Activated naive CD8-positive, alpha-beta T cell treated with anti-CD3 and anti-CD28 coated beads, Interleukin-2, amount 10 ng/mL, durations not matched to agents 7 days and 5 days (primary cell): ENCODE results near the gene PXMP2. TPM values are rescaled to one million over a fixed set of nuclear protein-coding genes. Genes with fewer than 3 reads are reported as not detected.
A peak's percentile ranks its signal among the peaks of the same experiment; 100 is the strongest.

ENCODE experiments used
- ATAC-seq: fragments of 150-1000 bp; cut with Tn5 transposase; one replicate; pipeline ENCODE4 v1.10.0; 2021; ENCODE audit warnings: low read depth, moderate library complexity
- POLR2A ChIA-PET: fragments of 350-600 bp; sonication (Branson Sonifier 250); formaldehyde crosslinking; loops from one replicate; lab custom pipeline; 2021; ENCODE audit warnings: antibody characterized with exemption; lab: Charles Lee
- DNase-seq: peaks from one replicate; pipeline ENCODE4 v3.0.0; 2021
- H3K27ac Mint-ChIP-seq: one replicate; pipeline ENCODE4 v1.8.0; 2022; ENCODE audit warnings: mild to moderate bottlenecking, mixed read lengths
- H3K27me3 Mint-ChIP-seq: one replicate; pipeline ENCODE4 v1.8.0; 2022; ENCODE audit warnings: mild to moderate bottlenecking, moderate library complexity, mixed read lengths
- H3K36me3 Mint-ChIP-seq: one replicate; pipeline ENCODE4 v1.8.0; 2021; ENCODE audit warnings: mild to moderate bottlenecking, mixed read lengths
- H3K4me1 Mint-ChIP-seq: one replicate; pipeline ENCODE4 v1.8.0; 2021; ENCODE audit warnings: mixed read lengths
- H3K4me3 Mint-ChIP-seq: one replicate; pipeline ENCODE4 v1.8.0; 2022; ENCODE audit warnings: mild to moderate bottlenecking, moderate library complexity, mixed read lengths
- H3K9me3 Mint-ChIP-seq: one replicate; pipeline ENCODE4 v1.8.0; 2021; ENCODE audit warnings: mixed read lengths
- total RNA-seq, 2 experiments: library from RNA; stranded (reverse); gene quantifications; one replicate each; pipeline ENCODE4 v1.2.3, GENCODE V29; 2021

PXMP2 gene
- total RNA-seq, 2 experiments from 2014 or later, result 26.6 to 29.2 TPM

GRCh38 chr12:132711080-132711843, 23.9 kb downstream of the PXMP2 start:
- no peaks in the 10 kb centered on the region for H3K9me3 Mint-ChIP-seq
- H3K4me3 Mint-ChIP-seq, result peak overlapping the region; percentile 85
- ATAC-seq (peak; percentile 13), DNase-seq (peak; percentile 61)
- peak overlapping the region; percentile 56 for H3K27ac Mint-ChIP-seq
- H3K27me3 Mint-ChIP-seq, result no peaks in the 10 kb centered on the region
- H3K36me3 Mint-ChIP-seq, result peaks cover 12% of the 10 kb centered on the region
- H3K4me1 Mint-ChIP-seq, result peaks cover 17% of the 10 kb centered on the region
- POLR2A ChIA-PET, result interaction anchor here (0.6 to 1.6 kb wide), 6 partner anchors 25 to 196 kb away, joined by 3 to 5 read pairs (median 3); partner anchors contain the start of gene POLE

DNA sequence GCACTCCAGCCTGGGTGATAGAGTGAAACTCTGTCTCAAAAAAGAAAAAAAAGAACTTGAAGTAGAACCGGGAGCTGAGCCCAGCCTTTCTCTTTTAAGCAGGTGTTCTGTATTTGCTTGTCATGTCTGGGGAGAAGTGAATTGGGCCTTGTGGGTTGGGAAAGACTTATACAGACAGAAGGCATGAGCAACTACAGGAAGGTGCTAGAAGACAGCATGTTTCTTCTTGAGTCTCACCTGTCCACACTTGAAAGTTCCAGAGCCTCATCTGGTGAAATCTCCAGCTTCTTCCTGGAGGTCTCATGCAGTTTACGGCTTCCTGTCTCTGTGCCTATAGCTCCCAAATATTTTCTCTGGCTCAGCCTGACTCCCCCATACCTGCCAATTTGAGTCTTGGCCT, 25.7 kb downstream of the PXMP2 start:
- peak overlapping the region; percentile 45 for H3K27ac Mint-ChIP-seq
- no peaks in the 10 kb centered on the region for H3K9me3 Mint-ChIP-seq
- ATAC-seq (no peak), DNase-seq (no peak)
- H3K27me3 Mint-ChIP-seq, result no peaks in the 10 kb centered on the region
- H3K4me3 Mint-ChIP-seq, result no peak overlapping the region
- POLR2A ChIA-PET, result no interaction called here
- H3K4me1 Mint-ChIP-seq, result peaks cover 17% of the 10 kb centered on the region
- H3K36me3 Mint-ChIP-seq, result peaks cover 8% of the 10 kb centered on the region

DNA sequence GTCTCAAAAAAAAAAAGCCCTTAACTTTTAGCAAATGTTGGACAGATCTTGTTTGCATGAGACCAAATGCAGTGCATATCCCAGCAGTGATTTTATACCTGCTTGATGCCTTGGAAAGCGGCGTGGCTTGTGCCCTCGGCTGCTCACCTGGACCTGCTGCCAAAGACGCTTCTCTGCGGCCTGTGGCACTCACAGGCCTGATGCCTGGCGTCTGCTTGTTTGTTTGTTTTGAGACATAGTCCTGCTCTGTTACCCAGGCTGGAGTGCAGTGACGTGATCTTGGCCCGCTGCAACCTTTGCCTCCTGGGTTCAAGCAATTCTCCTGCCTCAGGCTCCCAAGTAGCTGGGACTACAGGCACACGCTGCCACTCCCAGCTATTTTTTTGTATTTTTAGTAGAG, 28.5 kb downstream of the PXMP2 start:
- POLR2A ChIA-PET, result no interaction called here
- Mint-ChIP-seq H3K27me3 (no peaks in the 10 kb centered on the region), H3K27ac (no peak overlapping the region), H3K36me3 (peaks cover 5% of the 10 kb centered on the region), H3K4me1 (peaks cover 14% of the 10 kb centered on the region), H3K9me3 (no peaks in the 10 kb centered on the region), H3K4me3 (no peak overlapping the region)
- DNase-seq, result no peak
- no peak for ATAC-seq

DNA sequence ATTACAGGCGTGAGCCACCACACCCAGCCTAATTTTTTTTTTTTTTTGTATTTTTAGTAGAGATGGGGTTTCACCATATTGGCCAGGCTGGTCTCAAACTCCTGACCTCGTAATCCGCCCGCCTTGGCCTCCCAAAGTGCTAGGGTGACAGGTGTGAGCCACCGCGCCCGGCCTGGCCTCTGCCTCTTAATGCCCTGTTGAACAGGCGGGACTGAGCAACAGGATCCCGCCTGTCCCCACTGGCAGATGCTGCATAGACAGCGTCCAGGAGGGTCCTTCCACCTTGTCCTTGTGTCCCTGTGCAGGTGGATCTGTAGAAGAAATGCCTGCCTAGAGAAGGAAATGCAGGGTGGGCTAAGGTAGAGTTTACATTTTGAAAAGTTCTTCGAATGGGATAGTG, 29.0 kb downstream of the PXMP2 start:
- Mint-ChIP-seq H3K4me3 (no peak overlapping the region), H3K27ac (no peak overlapping the region), H3K9me3 (no peaks in the 10 kb centered on the region), H3K27me3 (no peaks in the 10 kb centered on the region), H3K4me1 (peaks cover 14% of the 10 kb centered on the region), H3K36me3 (peaks cover 8% of the 10 kb centered on the region)
- POLR2A ChIA-PET, result no interaction called here
- ATAC-seq (no peak), DNase-seq (no peak)

DNA sequence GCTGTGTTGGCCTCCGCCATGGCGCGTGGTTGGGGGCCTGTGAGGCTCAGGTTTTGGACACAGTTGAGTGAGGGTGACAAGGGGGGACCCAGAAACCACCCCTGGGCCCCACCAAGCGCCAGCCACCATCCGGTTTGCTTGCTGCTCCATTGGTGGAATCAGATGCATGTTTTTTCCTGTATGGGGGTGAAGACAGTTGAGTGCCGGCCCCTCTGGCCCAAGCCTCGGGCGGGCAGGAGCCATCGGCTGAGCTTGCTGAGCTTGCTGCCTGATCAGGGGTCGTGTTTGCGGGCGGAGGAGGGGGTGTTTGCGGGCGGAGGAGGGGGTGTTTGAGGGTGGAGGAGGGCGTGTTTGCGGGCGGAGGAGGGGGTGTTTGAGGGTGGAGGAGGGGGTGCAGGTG, 29.6 kb downstream of the PXMP2 start:
- Mint-ChIP-seq H3K27ac (no peak overlapping the region), H3K36me3 (peaks cover 8% of the 10 kb centered on the region), H3K9me3 (no peaks in the 10 kb centered on the region), H3K27me3 (no peaks in the 10 kb centered on the region), H3K4me3 (no peak overlapping the region), H3K4me1 (peaks cover 13% of the 10 kb centered on the region)
- DNase-seq (no peak), ATAC-seq (no peak)
- POLR2A ChIA-PET, result no interaction called here

DNA sequence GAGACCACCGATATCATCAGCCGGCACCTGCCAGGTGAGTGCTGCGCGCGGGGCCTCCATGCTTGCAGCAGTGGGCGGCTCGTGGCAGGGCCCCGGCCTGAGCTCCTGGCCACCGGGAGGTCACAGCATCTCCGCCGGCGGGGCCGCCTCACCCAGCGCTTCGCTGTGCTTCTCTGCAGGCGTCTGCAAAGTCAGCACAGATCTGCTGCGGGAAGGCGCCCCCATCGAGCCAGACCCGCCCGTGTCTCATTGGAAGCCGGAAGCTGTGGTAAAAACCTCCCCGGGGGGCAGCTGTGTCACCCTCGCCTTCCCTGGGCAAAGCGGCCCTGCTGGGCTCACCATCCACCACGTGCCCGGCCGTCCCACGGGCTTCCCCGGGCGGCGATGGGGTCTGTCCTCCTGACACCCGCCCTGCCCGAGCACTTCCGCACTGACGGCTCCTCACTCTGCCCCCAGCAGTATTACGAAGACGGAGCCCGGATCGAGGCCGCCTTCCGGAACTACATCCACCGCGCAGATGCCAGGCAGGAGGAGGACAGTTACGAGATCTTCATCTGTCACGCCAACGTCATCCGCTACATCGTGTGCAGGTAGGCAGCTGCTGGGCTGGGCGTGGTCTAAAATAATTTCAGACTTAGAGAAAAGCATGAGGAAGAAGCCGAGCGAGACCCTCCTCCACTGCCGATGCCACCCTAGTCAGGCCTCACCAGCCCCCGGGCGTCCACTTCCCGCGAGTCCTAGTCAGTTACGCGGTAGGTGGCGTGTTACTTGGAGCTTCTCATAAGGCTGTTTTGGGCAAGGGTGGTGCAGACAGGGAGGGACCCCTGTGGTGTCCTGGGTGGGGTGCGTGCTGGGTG, 30.4 kb downstream of the PXMP2 start:
- no peak overlapping the region for H3K4me3 Mint-ChIP-seq
- ATAC-seq (no peak), DNase-seq (no peak)
- no peaks in the 10 kb centered on the region for H3K27me3 Mint-ChIP-seq
- H3K36me3 Mint-ChIP-seq, result peaks cover 8% of the 10 kb centered on the region
- H3K4me1 Mint-ChIP-seq, result peaks cover 9% of the 10 kb centered on the region
- H3K9me3 Mint-ChIP-seq, result no peaks in the 10 kb centered on the region
- POLR2A ChIA-PET, result interaction anchor here (0.6 kb wide), 1 partner anchor 74 kb away, joined by 4 read pairs; no protein-coding TSS in a partner anchor
- H3K27ac Mint-ChIP-seq, result no peak overlapping the region

GRCh38 chr12:132718644-132719043, 31.3 kb downstream of the PXMP2 start:
- no peak overlapping the region for H3K4me3 Mint-ChIP-seq

DNA sequence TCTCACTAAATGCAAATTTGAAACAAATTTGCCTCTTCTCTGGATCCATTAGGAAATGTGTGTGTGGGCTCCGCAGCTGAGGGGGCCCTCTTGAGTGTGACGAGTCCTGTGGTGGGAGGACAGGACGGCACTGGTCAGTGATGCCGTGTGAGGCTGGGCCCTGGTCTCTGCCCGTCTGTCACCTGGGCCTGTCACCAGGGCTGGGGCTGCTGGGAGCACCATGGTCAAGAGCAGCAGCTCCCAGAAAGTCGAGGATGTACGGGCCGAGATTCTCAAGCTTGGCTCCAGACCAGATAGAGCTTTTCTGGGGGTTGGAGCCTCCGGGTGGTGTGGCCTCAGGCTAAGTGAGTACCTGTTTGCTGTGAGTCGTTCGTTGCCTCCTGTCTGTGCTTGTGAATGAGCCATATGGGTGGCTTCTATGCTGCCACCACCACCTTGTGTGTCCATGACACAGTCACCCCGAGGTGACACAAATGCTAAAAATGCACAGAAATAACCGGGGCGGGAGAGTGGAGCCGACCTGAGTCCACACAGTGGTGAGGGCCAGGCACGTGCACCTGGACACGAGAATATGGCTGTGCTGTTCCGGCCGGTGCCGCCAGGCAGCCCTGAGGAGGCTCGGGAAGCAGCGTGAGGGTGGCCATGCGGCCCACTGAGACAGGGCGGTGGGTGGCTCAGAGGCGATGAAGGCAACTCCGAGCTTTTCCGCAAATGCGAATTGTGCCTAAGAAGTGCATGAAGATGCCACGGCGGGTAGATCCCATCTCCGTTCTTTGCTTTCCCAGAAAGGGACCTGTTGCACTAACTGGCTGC, 32.0 kb downstream of the PXMP2 start:
- POLR2A ChIA-PET, result interaction anchor here (0.6 kb wide), 1 partner anchor 9 kb away, joined by 3 read pairs; the partner anchor contains the start of gene PGAM5
- Mint-ChIP-seq H3K9me3 (no peaks in the 10 kb centered on the region), H3K4me1 (peaks cover 3% of the 10 kb centered on the region), H3K36me3 (peaks cover 10% of the 10 kb centered on the region), H3K27me3 (no peaks in the 10 kb centered on the region), H3K27ac (no peak overlapping the region), H3K4me3 (no peak overlapping the region)
- ATAC-seq (no peak), DNase-seq (no peak)

More at GRCh38 chr12:132718644-132719043, 31.3 kb downstream of the PXMP2 start:
- Mint-ChIP-seq H3K4me1 (peaks cover 3% of the 10 kb centered on the region), H3K36me3 (peaks cover 9% of the 10 kb centered on the region), H3K27me3 (no peaks in the 10 kb centered on the region), H3K27ac (no peak overlapping the region), H3K9me3 (no peaks in the 10 kb centered on the region)
- POLR2A ChIA-PET, result interaction anchor here (0.6 kb wide), 1 partner anchor 8 kb away, joined by 3 read pairs; the partner anchor contains the start of gene PGAM5
- DNase-seq (no peak), ATAC-seq (no peak)

DNA sequence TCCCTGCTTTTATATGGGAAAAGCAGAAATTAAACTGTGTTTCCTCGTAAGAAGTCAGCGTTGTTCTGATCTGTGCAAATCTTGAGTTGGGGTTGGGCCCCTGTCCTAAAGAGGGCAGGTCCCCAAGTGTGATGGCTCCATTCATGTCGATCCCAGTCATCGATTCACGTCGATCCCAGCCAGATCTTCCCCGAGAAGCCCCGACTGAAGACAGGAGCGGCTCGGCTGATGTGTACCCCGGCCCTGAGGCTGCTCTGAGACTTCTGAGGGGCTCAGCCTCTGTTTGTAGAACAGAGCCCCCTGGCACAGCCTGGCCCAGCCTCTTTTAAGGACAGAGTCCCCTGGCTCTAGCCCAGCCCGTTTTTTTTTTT, 32.6 kb downstream of the PXMP2 start:
- Mint-ChIP-seq H3K36me3 (peaks cover 10% of the 10 kb centered on the region), H3K4me1 (no peaks in the 10 kb centered on the region), H3K27ac (no peak overlapping the region), H3K27me3 (no peaks in the 10 kb centered on the region), H3K4me3 (no peak overlapping the region), H3K9me3 (no peaks in the 10 kb centered on the region)
- POLR2A ChIA-PET, result no interaction called here
- DNase-seq (no peak), ATAC-seq (no peak)

DNA sequence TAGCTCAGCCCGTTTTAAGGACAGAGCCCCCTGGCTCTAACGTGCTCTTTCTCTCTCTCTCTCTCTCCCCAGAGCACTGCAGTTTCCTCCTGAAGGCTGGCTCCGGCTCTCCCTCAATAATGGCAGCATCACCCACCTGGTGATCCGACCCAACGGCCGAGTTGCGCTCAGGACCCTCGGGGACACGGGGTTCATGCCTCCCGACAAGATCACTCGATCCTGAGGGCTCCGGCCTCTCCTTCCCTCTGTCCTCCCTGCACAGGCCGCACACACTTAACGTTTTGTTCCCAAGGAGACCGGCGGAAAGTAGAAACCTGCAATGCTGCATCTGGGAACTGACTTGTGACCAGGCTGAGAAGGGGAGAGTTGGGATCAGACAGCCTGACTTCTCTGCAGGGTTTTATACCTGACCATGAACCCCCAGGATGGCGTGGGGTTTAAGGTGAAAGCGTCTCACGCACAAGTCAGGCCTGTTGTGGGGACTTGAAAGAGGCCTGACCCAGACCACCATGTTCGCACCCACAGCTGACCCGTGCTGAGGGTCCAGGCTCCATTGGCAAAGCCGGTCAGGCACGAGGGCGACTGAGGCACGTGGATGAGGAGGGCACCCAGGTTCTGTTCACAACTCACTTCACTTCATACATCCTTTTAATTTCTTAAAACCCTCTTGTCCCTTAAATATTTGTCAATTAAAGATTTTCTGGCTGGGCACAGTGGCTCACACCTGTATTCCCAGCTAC, 33.4 kb downstream of the PXMP2 start:
- no peaks in the 10 kb centered on the region for H3K9me3 Mint-ChIP-seq
- H3K4me1 Mint-ChIP-seq, result peaks cover 2% of the 10 kb centered on the region
- ATAC-seq, result no peak
- POLR2A ChIA-PET, result interaction anchor here (0.8 kb wide), 1 partner anchor 93 kb away, joined by 3 read pairs; no protein-coding TSS in a partner anchor
- no peaks in the 10 kb centered on the region for H3K27me3 Mint-ChIP-seq
- H3K36me3 Mint-ChIP-seq, result peaks cover 12% of the 10 kb centered on the region
- DNase-seq, result no peak
- no peak overlapping the region for H3K4me3 Mint-ChIP-seq
- no peak overlapping the region for H3K27ac Mint-ChIP-seq

GRCh38 chr12:132723015-132723763, 35.8 kb downstream of the PXMP2 start:
- DNase-seq (no peak), ATAC-seq (no peak)
- Mint-ChIP-seq H3K27me3 (no peaks in the 10 kb centered on the region), H3K27ac (no peak overlapping the region), H3K4me3 (no peak overlapping the region), H3K4me1 (peaks cover 2% of the 10 kb centered on the region), H3K9me3 (no peaks in the 10 kb centered on the region), H3K36me3 (peaks cover 26% of the 10 kb centered on the region)
- POLR2A ChIA-PET, result no interaction called here

DNA sequence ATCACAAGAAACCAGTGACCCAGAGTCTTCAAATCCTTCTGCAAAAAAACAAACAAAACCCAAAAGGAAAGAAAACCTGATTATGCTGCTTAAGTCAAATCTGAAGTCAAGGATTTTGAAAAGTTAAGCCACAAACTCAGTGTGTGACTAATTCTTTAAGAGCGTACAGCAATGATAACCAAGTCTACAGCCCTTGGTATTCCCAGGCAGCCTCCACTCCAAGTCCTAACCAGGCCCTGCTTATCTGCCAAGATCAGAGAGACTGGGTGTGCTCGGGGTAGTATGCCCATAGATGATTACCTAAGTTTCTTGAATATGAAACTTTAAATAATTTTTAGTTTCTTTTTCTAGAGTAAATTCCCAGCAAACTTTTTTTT, 36.4 kb downstream of the PXMP2 start:
- POLR2A ChIA-PET, result no interaction called here
- no peak for DNase-seq
- H3K36me3 Mint-ChIP-seq, result peaks cover 31% of the 10 kb centered on the region
- peaks cover 2% of the 10 kb centered on the region for H3K4me1 Mint-ChIP-seq
- H3K27me3 Mint-ChIP-seq, result no peaks in the 10 kb centered on the region
- H3K27ac Mint-ChIP-seq, result no peak overlapping the region
- H3K4me3 Mint-ChIP-seq, result no peak overlapping the region
- no peak for ATAC-seq
- no peaks in the 10 kb centered on the region for H3K9me3 Mint-ChIP-seq
